A549 (cell line): ENCODE results near the gene ODAD4. TPM values are rescaled to one million over a fixed set of nuclear protein-coding genes. Genes with fewer than 3 reads are reported as not detected.
"Not testable (repeated sequence)": the region's sequence is repeated elsewhere in the genome, so short reads cannot be mapped to it uniquely, and the experiment has no call there.

Experiments used
- ATAC-seq, 2 experiments: fragments of 200-7000 bp in 1 of 2; fragments of >200 bp in 1 of 2; cut with Nextera tagmentation in 1 of 2; cut with Tn5 transposase in 1 of 2; 3 replicates each; pipeline versions ENCODE4 v1.8.0 to v1.9.1; 2018 to 2020; ENCODE audit warnings: mild to moderate bottlenecking in 1 of 2, moderate library complexity in 1 of 2
- CTCF ChIA-PET: fragments of 300-600 bp; sonication (Branson Sonifier 250); formaldehyde crosslinking; extraction: SDS; loops from one replicate; lab custom pipeline; 2021; ENCODE audit warnings: antibody characterized with exemption, inconsistent platforms; lab: Yijun Ruan, JAX
- POLR2A ChIA-PET: fragments of 350-600 bp; formaldehyde crosslinking; extraction: SDS; loops from one replicate; lab custom pipeline; 2021; ENCODE audit warnings: antibody characterized with exemption, inconsistent platforms; lab: Yijun Ruan, JAX
- DNase-seq, 2 experiments: peaks; one replicate each; pipeline versions ENCODE4 v3.0.0 to v3.0.0-alpha.2; 2011 to 2016; ENCODE audit warnings: low read depth in 1 of 2, low spot score in 1 of 2
- FAIRE-seq: peaks from 2 replicates; lab custom pipeline; 2011; peaks lifted over from hg19 to GRCh38; lab: Jason Lieb, UNC
- H3K27ac ChIP-seq, 2 experiments: fragments of >200 bp; sonication (Bioruptor Twin); formaldehyde crosslinking; 3 replicates each; pipeline ENCODE4 v1.5.1; 2016 to 2017
- H3K4me1 ChIP-seq: fragments of >200 bp; sonication (Bioruptor Twin); formaldehyde crosslinking; 3 replicates; pipeline ENCODE4 v1.6.1; 2016
- H3K4me2 ChIP-seq: fragments of >200 bp; sonication (Bioruptor Twin); formaldehyde crosslinking; 3 replicates; pipeline ENCODE4 v1.6.1; 2016
- H3K4me3 ChIP-seq: fragments of >200 bp; sonication (Bioruptor Twin); formaldehyde crosslinking; 3 replicates; pipeline ENCODE4 v1.5.1; 2016
- H3K9me3 ChIP-seq: fragments of >200 bp; sonication (Bioruptor Twin); formaldehyde crosslinking; 3 replicates; pipeline ENCODE4 v1.6.1; 2016
- BHLHE40 ChIP-seq: IDR thresholded peaks from 2 replicates; pipeline ENCODE4 v1.6.1; 2012; ENCODE audit warnings: low read depth, low read length, inconsistent platforms
- CEBPB ChIP-seq, 2 experiments: fragments of >200 bp in 1 of 2; sonication (Bioruptor Twin) in 1 of 2; formaldehyde crosslinking in 1 of 2; IDR thresholded peaks; 2 replicates each; pipeline ENCODE4 v1.6.1; 2012 to 2016
- CHD2 ChIP-seq: fragments of 150-350 bp; IDR thresholded peaks from 2 replicates; pipeline ENCODE4 v1.6.1; 2014; ENCODE audit warnings: low read length; ENCODE audit not compliant: partially characterized antibody
- CTCF ChIP-seq: fragments of >200 bp; sonication (Bioruptor Twin); formaldehyde crosslinking; IDR thresholded peaks from 3 replicates; pipeline ENCODE4 v1.5.1; 2016
- ELK1 ChIP-seq: fragments of 150-350 bp; IDR thresholded peaks from 2 replicates; pipeline ENCODE4 v1.6.1; 2014; ENCODE audit warnings: low read depth, mild to moderate bottlenecking, low read length
- FOSB ChIP-seq: fragments of 250-450 bp; sonication (Bioruptor Pico); IDR thresholded peaks from 2 replicates; pipeline ENCODE4 v1.5.0; 2020; ENCODE audit warnings: mild to moderate bottlenecking, moderate library complexity
- HMGXB4 ChIP-seq: fragments of 250-450 bp; sonication (Bioruptor Pico); IDR thresholded peaks from 2 replicates; pipeline ENCODE4 v1.5.0; 2021; ENCODE audit warnings: mild to moderate bottlenecking, moderate library complexity, borderline replicate concordance
- HOXB5 ChIP-seq: fragments of 250-450 bp; sonication (Bioruptor Pico); IDR thresholded peaks from 2 replicates; pipeline ENCODE4 v1.5.0; 2020; ENCODE audit warnings: mild to moderate bottlenecking, moderate library complexity
- KDM1A ChIP-seq: fragments of 200-600 bp; sonication (generic); IDR thresholded peaks from 2 replicates; pipeline ENCODE4 v1.6.1; 2016; ENCODE audit warnings: low read depth, mild to moderate bottlenecking
- MAZ ChIP-seq: fragments of 150-350 bp; IDR thresholded peaks from 2 replicates; pipeline ENCODE4 v1.6.1; 2014; ENCODE audit warnings: antibody characterized with exemption, low read depth, low read length, borderline replicate concordance
- NFE2L2 ChIP-seq: fragments of 150-350 bp; conservative IDR thresholded peaks from 2 replicates; pipeline ENCODE4 v1.6.1; 2014; ENCODE audit warnings: low read length
- POLR2AphosphoS2 ChIP-seq: conservative IDR thresholded peaks from 2 replicates; pipeline ENCODE4 v1.6.1; 2012; ENCODE audit warnings: low read length, improper control_type of control experiment, inconsistent platforms
- RARB ChIP-seq: fragments of 250-450 bp; sonication (Bioruptor Pico); IDR thresholded peaks from 2 replicates; pipeline ENCODE4 v1.8.0; 2021; ENCODE audit warnings: mild to moderate bottlenecking, moderate library complexity
- RCOR1 ChIP-seq: fragments of 150-350 bp; IDR thresholded peaks from 2 replicates; pipeline ENCODE4 v1.6.1; 2014; ENCODE audit warnings: antibody characterized with exemption, low read length, low read depth
- SREBF2 ChIP-seq: fragments of 450-650 bp; IDR thresholded peaks from 2 replicates; pipeline ENCODE4 v1.6.1; 2014; ENCODE audit warnings: mild to moderate bottlenecking, moderate library complexity
- USF2 ChIP-seq: fragments of 450-650 bp; IDR thresholded peaks from 2 replicates; pipeline ENCODE4 v1.6.1; 2014; ENCODE audit warnings: antibody characterized with exemption
- WGBS: methylation state at CpG from one replicate; pipeline ENCODE4 v1.1.6; 2017; ENCODE audit errors: missing lambda C conversion rate; 5-methylcytosine and 5-hydroxymethylcytosine counted together
- polyA plus RNA-seq, 4 experiments: library from polyadenylated mRNA; depleted of rRNA in 3 of 4; stranded (reverse); fragments of >200 nt; fragmentation: RNase III in 1 of 4; extraction: RNeasy Plus Mini Kit Qiagen cat#74134 plus additional on column Dnase treatment in 1 of 4; gene quantifications; 2 replicates in 3 of 4; 3 replicates in 1 of 4; pipeline ENCODE4 v1.2.3, GENCODE V29; 2011 to 2017
- TF ChIP-seq, protein P1 (sequence below): fragments of >200 bp; sonication (Bioruptor Twin); formaldehyde crosslinking; IDR thresholded peaks from 2 replicates; pipeline ENCODE4 v1.6.1; 2016
- TF ChIP-seq, protein P2 (sequence below): IDR thresholded peaks from 2 replicates; pipeline ENCODE4 v1.6.1; 2012

Gene ODAD4
- polyA plus RNA-seq, 2 of the 4 experiments (the other 2 are of a cell fraction), result 2.0 to 2.3 TPM

- 89% methylated on average over 4 of the region's 4 CpGs for WGBS
- peak overlapping the region in 1 of 2 experiments; percentile 89; a peak in 2 of 6 replicates for H3K27ac ChIP-seq
- not testable (repeated sequence) for H3K9me3 ChIP-seq, DNase-seq, H3K4me3 ChIP-seq, FAIRE-seq, ATAC-seq
- TF ChIP-seq CEBPB (IDR thresholded peaks at IDR 0.05), result 0 out of 4 replicates have a peak, but pooled peaks of 1 of the 2 experiments have one; percentile 4
- peaks cover 27% of the 10 kb centered on the region for H3K4me1 ChIP-seq
- peak overlapping the region; percentile 81 for H3K4me2 ChIP-seq
- POLR2A ChIA-PET, result interaction anchor here (2.7 kb wide), 1 partner anchor 12 kb away, joined by 47 read pairs; the partner anchor contains the start of gene ACLY
- CTCF ChIA-PET, result interaction anchor here (1.0 to 12.8 kb wide), 3 partner anchors 17 to 95 kb away, joined by 4 to 122 read pairs (median 4); partner anchors contain the start of gene CNP
Observed at GRCh38 chr17:41931715-41932114, 1.3 kb downstream of the ODAD4 start.

- Histone ChIP-seq H3K4me1 (peaks cover 27% of the 10 kb centered on the region), H3K4me2 (no peak overlapping the region), H3K4me3 (no peak overlapping the region), H3K27ac (no peak overlapping the region), H3K9me3 (no peaks in the 10 kb centered on the region)
- no peak for FAIRE-seq
- CTCF ChIA-PET, result interaction anchor here (0.7 to 12.8 kb wide), 8 partner anchors 13 to 168 kb away, joined by 3 to 122 read pairs (median 4); partner anchors contain the start of genes CNP and JUP
- POLR2A ChIA-PET, result interaction anchor here (0.6 kb wide), 1 partner anchor 84 kb away, joined by 3 read pairs; the partner anchor contains the start of gene DNAJC7
- TF ChIP-seq BHLHE40, result no peak
- TF ChIP-seq ELK1, result no peak
- no peak for TF ChIP-seq NFE2L2
- TF ChIP-seq HMGXB4 (CRISPR knock-in tag), result no peak
- no peak for TF ChIP-seq USF2
- TF ChIP-seq, protein P1, sequence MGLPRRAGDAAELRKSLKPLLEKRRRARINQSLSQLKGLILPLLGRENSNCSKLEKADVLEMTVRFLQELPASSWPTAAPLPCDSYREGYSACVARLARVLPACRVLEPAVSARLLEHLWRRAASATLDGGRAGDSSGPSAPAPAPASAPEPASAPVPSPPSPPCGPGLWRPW, result no peak
- TF ChIP-seq, protein P2, sequence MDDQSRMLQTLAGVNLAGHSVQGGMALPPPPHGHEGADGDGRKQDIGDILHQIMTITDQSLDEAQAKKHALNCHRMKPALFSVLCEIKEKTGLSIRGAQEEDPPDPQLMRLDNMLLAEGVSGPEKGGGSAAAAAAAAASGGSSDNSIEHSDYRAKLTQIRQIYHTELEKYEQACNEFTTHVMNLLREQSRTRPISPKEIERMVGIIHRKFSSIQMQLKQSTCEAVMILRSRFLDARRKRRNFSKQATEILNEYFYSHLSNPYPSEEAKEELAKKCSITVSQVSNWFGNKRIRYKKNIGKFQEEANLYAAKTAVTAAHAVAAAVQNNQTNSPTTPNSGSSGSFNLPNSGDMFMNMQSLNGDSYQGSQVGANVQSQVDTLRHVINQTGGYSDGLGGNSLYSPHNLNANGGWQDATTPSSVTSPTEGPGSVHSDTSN, result no peak
- TF ChIP-seq CHD2, result no peak
- no peak for TF ChIP-seq SREBF2
- no peak for TF ChIP-seq FOSB
- TF ChIP-seq RARB, result no peak
- TF ChIP-seq CTCF, result no peak
- no peak for TF ChIP-seq RCOR1
- TF ChIP-seq HOXB5 (CRISPR knock-in tag), result no peak
- TF ChIP-seq KDM1A, result no peak
- TF ChIP-seq POLR2AphosphoS2, result no peak
- no peak for TF ChIP-seq MAZ
- no peak for DNase-seq
- WGBS, result 39% methylated on average over 2 of the region's 2 CpGs
- no peak for ATAC-seq
Observed at GRCh38 chr17:41932816-41933389, 2.5 kb downstream of the ODAD4 start.
